ENCODE measurements around the gene PDE11A.

PDE11A gene

DNA sequence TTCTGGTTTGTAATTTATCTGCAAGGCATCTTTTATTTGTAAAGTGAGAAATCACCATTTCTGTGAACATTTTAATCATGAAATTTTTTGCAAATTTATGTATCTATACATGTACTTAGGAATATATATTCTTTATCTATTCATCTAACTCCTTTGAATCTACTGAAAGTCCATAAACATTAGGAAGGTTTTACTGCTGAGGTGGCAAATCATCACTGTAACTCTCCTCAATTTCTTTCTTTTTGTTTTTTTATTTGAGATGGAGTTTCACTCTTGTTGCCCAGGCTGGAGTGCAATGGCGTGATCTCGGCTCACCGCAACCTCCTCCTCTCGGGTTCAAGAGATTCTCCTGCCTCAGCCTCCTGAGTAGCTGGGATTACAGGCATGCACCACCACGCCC, 383.7 kb downstream of the PDE11A start:
- DNase-seq, result no peak

DNA sequence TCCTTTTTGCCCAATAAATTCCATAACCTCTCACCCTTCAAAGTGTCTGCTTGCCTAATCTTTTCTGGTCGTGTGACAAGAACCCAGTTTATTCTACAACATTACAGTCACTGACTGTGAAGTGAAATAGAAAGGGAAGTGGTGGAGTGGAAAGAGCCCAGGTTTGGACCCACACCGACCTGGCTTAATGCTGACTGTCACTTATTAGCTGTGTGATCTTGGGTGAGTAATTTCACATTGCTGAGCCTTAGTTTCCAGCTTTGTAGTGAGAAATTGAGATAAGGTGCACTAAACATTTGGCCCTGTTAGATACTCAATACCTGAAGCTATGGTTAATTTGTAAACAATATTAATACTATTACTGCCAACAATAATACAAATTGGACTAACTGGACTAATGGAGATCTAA, 388.9 kb downstream of the PDE11A start:
- DNase-seq, result no peak

DNA sequence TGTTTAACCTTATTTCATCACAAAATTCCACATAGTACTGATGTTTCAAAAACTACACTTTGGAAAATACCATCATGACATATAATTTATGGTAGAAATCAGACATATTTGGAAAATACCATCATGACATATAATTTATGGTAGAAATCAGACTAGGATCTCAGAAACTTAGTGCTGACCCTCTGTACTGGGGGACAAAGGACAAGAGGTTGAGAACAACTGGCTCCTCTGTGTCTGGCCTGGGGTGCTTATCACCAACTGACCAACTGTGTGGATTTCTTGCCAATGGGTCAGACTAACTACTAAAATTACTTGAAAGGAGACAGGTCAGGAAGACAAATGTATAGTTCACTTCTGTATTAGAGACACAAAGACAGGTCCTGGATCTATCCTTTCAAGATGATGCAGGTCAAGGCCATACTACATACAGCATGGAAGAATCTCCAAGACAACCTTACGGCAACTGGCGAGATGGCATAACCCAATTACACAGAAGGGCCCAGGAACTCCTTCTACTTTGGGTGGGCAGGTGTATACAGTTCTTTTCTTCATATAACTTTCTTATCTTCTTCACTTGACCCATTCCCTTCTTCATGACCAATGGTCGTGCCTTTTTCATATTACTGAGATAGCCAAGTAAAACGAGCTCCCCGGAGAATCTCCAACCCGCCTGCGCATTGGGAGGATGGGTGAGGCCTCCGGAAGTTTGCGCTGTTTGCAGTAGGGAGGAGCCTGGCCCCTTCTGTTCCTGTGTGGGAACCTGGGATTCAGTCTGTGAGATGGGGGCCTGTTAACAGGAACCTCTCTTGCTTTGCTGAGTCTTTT, 389.5 kb downstream of the PDE11A start:
- DNase-seq, result no peak

DNA sequence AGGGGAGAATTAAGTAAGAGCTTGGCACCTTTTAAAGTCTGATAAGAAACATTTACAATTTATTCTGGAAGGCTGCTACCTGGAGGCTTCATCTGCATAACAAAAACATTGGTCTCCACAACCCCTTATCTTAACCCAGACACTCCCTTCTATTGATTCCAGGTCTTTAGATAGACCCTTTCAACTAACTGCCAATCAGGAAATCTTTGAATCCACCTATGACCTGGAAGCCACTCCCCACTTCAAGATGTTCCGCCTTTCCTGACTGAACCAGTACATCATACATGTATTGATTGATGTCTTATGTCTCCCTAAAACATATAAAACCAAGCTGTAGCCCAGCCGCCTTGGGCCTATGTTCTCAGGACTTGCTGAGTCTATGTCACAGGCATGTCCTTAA, 390.6 kb downstream of the PDE11A start:
- no peak for DNase-seq

DNA sequence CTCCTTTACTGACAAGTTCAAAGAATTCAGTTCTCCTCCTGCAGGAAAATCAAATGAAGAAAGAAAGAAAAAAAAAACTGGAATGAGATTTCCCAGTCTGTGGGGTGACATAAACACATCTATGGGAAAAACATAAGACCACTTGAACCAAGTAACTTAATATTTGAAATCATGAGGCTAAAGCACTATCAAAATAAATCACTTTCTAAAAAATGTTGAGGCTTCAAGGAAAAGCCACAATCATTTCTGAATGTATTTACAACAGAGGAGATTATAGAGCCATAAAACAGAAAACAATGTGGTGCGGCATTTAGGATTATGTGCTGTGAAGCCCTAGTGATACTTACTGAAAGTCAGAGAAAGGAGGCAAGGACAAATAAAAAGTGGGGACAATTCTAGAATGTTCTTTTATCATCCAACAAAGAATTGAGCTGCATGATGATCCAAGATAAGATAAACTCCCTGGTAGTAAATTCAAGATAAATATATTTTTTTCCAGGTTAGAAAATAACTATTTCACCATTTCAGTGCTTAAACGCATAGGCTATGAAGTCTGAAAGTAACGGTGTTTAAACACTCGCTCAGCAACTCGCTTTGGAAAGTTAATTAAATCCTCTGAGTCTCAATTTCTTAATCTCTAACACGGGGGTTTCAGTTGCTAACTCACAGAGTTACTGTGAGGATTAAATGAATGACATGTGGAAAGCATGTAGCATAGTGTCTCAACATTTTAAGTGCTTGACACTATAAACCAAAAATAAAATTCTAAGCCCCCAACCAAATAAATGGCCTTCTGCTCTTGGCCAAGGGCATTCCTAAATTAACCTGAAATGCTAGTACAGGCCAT, 391.5 kb downstream of the PDE11A start:
- DNase-seq, result no peak

DNA sequence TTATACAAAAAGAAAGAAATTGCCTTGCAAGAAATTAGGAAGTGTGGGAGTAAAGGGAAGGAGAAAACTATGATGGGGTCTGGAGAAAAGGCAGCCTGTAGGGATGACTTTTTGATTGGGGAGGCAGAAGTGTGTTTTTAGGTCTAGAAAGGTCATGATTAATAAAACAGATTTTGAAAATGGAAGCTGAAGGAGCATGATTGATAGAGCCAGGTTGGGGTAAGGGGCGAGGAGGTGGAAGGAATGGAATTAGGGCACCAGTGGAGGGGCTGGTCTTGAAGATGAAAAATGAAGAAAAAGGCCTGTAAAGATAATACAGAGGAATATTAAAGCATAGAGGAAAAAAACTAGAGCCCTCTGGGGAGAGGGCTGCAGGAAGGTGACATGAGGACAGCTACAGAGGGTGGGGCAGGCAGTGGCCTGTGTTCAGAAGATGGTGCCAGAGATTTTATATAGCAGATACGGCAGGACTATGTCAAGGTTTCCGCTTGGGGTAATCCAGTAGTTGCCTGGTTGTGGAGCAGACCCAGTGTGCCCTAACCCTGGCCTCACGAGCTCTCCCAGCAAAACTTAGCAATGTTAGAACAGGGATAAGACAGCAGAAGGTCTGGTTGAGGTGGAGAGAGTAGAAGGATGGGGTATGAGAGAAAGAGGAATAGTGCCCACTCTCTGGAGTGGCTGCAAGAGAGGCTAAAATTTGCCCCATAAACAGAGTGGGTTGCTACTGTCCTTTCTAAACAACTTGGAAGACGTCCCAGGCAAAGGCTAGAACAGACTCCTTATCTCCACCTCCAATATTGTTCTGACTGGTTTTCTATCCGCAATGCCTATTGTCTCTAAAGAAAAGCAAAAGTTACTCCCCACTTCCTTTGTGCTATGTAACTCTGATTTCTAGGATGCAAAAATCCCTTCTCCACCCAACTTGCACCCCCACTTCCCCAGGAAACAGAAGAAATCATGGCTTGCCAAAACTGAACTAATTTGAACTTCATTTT, 392.7 kb downstream of the PDE11A start:
- no peak for DNase-seq

DNA sequence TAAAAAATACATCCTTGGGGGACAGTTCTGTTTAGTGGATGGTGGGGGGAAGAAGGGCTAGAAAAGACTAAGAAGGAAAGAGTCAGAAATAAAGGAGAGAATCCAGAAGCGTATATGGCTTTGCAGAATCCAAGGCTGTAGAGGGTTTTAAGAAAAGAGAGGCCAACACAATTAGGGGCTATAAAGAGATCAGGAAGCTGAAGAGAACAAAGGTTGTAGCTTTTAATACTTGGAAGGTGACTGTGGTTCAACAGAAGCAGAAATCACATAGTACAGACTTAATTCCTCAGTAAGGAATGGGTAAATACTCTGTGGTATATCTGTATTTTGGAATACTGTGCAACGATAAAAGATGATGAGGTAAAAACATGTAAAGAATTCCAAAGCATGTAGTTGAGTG, 393.6 kb downstream of the PDE11A start:
- no peak for DNase-seq

DNA sequence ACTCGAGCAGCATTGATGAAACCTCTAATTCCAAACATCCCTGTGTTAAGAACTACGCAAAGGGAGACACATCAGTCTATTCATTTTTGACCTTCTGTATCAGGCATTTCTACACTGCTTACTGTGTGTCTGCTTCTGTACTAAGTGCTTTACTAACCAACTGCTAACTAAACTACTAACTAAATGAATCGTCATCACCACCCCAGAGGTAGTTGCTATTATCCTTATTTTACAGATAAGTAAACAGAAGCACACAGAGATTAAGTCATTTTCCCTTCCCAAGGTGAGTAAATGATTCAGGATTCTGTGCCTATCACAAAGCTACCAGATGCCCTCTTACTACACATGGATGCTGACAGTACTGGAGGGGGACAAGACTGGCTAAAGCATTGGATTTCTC, 395.9 kb downstream of the PDE11A start:
- no peak for DNase-seq

DNA sequence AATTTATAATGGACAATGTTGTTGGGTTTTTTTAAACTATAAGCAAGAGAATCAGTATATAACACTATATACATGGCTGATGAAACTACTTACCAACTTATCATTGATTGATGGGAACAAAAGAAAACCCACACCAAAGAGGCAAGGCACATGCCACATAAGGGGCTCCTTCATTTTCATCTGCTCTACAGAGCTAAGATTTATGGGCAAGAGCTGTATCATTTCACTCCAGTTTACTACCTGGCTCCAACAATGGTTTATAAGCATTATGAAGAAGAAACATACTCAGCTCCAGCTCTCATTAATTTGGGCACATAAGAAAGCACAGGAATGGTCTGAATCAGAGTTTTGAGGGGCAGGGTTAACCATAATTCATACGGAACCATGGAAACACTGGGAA, 396.8 kb downstream of the PDE11A start:
- DNase-seq, result no peak

DNA sequence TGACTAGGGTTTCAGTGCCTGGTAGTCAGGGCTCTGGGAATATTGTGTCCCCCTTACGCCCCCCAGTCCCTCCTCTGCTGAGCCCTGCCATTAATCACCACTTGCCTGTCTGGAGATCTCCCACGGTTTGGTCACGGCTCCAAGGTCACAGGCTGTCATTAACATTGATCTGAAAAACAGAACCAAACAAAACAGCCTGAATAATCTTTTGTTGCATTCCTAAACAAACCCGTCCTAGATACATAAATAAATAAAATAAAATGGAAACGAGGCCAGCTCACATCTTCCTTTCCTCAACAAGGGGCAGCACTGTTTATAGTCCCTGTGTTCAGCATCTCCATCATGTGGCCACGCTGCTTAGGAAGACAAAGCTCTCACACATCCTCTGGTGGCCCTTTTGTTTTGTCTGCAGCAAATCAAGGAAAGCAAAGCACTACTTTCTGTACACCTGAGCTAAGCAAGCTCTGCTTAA, 397.2 kb downstream of the PDE11A start:
- no peak for DNase-seq

DNA sequence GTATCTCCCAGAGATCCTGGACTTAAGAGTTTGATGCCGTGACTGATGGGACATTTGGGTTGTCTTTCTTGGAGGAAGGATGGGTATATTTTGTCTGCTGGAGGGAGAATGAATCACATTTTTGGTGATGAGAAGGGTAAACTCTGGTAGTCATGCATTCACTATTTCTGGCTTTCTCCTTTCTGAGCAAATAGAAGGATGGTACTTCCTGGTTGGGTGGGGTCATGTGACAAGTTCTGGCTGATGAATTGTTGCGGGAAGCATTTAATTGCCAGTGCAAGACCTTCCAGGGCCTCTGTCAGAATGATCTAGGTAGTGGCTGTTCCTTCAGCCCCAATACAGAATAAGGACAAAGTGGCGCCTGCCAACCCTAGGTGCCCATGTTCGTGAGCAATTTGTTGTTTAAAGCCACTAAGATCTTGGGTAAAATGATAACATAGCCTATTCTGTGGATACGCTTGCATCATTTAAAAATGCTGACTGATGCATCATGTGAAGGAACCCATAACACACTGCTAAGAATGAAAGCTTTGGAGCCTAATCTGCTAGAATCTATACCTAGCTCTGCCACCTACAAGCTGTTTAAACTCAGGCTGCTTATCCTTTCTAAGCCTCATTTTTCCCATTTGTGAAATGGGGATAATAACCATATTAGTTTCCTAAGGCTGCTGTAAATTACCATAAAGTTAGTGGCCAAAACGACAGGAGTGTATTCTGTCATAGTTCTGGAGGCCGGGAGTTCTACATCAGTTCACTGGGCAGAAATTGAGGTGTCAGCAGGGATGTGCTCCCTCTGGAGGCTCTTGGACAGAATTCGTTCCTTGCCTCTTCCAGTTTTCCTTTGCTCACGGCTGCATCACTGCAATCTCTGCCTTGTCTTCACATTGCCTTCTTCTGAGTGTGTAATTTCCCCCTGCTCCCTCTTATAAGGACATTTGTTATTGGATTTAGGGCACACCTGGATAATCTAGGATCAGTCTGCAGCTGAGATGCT, 398.7 kb downstream of the PDE11A start:
- no peak for DNase-seq

DNA sequence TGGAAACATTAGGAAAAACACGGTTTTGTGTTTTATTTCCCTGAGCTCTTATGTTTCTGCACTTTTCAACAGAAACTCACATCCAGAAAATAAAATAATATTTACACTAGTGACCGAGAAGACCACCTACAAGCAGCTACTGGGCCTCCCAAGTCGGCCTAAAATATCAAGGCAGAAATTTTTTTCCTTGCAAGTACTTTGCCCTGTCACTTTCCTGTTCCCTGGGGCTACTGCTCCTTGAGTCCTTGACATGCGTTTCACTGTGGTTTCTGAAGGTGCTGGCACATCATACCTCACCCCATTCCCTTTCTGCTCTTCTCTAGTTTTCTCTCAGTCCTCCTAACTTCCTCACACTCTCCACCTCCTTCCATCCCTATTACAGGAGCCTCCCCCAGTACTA, 400.9 kb downstream of the PDE11A start:
- DNase-seq, result no peak

DNA sequence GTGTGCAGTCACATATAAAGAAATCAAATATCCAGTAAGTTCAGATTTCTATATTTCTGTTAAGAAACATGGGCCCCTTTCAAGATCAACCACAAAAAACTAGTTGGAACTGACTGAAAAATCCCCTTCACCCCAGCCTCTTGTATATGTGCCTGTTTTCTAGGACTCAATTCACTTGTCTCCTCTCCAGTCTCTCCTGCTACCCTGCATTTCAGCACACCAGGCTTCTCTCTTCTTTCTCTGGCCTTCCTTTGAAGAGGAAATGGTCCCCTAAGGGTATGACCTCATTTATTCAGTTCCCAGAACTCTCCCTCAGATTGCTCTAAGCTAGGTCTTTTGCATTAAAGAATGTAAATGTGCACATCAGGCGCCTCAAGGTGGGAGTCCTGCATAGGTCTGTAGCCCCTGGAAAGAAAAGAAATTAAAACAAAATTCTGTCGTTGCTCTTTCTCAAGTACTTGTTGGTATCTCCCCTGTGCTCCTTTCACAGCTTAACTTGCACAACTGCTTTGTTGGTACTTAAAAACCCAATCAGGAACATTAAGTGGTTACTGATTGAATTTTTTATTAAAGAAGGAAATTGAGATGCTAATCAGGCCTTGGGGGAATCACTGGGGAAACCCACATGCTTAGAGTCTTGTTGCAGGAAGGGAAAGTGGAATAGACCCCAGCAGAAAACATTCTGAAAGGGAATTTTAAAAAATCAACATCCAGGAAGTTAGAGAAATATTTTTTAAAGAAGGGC, 401.6 kb downstream of the PDE11A start:
- no peak for DNase-seq

DNA sequence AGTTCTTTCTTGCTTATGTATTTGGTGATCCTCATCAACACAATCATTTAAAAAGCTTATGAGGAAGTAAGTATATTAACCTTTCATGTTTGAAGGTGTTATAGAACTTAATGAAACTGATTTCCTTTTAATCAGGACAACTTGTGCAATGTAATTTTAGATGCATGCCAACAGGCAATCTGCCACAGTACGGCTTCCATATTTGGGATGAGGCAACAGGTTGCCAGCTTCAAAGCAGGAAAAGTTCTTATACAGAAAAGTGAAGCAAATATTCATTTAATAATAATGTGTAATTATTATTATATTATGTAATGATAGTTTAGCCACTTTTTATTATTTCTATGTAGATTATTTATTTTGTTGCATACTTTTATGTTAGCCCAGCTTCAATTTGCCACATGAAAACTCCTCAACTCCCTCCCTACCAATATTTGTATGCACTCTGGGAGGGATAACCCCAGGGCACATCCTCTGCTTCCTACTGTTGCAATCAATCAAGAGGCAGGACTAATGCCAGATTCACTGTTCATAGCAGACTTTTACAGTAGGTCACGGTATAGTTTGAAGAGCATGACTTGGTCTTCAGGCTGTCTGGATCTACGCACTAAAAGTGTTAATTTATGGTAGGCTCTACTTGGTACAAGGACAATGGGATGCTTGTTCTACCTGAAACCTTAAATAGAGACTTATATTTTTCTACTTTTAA, 402.8 kb downstream of the PDE11A start:
- no peak for DNase-seq

DNA sequence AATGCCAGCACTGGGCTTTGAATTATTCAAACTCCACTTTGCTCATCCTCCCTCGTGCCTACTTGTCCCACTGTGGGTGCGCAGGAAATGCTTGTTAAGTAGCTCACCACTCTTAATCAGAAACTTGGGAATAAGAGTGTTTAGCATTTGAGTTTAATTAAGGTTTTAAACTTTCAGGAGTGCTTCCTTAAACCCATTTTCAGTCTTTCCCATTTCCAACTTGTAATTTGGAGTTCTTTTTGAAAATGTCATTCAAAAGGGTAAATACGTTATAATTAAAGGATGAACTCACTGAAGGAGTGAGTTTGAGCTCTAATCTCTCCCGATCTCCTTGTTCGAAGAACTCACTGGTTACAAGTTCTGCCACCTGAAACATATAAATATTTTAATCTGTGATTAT, 403.4 kb downstream of the PDE11A start:
- no peak for DNase-seq

DNA sequence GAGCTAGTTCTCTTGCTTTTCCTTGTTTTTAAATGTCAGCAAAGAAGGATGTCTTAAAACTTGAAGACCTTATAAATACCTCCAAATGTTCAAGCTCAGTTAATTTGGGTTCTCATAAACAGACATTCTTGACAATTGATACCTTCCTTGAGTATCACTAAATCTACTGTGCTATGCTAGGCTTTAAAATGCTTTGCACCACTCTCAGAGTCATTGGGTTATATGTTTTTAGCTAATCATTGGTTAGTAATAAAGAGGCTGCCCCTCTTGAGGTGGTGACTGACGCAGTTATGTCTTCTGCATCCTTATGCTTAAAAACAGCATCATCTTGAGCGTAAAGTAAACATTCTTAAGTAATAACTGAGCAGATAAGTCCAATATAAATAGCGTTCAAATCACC, 404.0 kb downstream of the PDE11A start:
- DNase-seq, result no peak

DNA sequence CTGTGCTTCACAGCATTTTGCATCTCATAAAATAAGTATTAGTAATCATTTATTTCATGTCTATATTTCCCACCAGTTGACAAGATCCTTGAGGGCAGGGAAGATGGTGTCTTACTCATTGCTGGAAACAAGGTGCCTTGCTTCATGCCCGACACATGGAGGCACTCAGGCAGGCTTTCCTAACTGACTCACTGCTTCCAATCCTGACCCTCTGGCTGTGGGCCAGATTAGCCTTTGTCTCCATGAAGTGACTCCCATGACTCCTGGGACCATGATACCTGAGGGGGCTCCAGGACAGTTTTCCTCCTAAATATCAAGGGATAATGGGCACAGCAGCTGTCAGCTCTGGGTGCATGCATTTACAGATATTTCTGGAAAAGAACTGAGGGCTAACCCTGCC, 405.0 kb downstream of the PDE11A start:
- no peak for DNase-seq

DNA sequence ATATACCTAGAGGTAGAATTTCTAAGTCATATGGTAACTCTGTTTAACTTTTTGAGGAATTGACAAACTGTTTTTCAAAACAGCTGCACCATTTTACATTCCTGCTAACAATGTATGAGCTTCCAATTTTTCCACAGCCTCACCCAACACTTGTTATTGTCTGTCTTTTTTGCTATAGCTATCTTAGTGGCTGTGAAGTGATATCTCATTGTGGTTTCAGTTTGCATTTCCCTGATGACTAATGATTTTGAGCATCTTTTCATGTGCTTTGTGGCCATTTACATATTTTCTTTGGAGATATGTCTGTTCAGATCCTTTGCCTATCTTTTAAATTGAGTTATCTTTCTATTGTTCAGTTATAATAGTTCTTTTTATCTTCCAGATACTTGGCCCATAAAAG, 406.2 kb downstream of the PDE11A start:
- DNase-seq, result no peak

DNA sequence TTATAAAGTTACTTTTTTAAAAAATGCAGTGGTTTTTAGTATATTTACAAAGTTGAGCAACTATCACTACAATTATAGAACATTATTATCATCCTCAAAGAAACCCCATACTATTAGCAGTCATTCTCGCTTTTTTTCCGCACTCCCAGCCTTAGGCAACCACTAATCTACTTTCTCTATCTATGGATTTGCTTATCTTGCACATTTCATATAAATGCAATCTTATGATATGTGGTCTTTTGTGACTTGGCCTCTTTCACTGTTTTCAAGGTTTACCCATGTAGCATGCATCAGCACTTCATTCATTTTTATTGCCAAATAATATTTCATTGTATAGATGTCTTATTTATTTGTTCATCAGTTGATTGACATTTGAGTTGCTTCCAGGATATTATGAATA, 406.6 kb downstream of the PDE11A start:
- DNase-seq, result no peak

DNA sequence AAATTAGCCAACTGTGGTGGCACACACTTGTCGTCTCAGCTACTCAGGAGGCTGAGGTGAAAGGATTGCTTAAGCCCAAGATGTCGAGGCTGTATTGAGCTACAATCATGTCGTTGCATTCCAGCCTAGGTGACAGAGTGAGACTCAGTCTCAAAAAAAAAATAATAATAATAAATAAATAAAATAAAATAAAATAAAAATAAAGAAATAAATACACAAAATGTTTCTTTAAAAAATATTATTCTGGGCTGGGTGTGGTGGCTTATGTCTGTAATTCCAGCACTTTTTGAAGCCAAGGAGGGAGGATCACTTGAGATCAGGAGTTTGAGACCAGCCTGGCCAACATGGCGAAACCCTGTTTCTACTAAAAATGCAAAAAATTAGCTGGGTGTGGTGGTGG, 407.2 kb downstream of the PDE11A start:
- DNase-seq, result no peak

All from activated naive CD4-positive, alpha-beta T cell (primary cell).